Measurements from ENCODE around the gene CRABP2. TPM values are rescaled to one million over a fixed set of nuclear protein-coding genes. Genes with fewer than 3 reads are reported as not detected.

CRABP2 gene
- total RNA-seq, 1 donor from 2014 or later = 0.55 TPM

GRCh38 chr1:156697481-156697880 lies 7.9 kb downstream of the CRABP2 start:
- H3K27me3 Mint-ChIP-seq = peaks cover 52% of the 10 kb centered on the region
- H3K4me1 Mint-ChIP-seq = peaks cover 5% of the 10 kb centered on the region
- intact Hi-C loops (cut with micrococcal nuclease) = no loop called here
- no peak overlapping the region for H3K27ac Mint-ChIP-seq
- no peak for ATAC-seq (ENCODE audit: low read depth)
- DNase-seq = no peak
- H3K4me3 Mint-ChIP-seq = no peak overlapping the region
- no peak for TF ChIP-seq CTCF (IDR thresholded peaks at IDR 0.05)
- CTCF ChIA-PET = no interaction called here
- H3K9me3 Mint-ChIP-seq = no peaks in the 10 kb centered on the region
- POLR2A ChIA-PET = no interaction called here
- H3K36me3 Mint-ChIP-seq (ENCODE audit: low read depth) = no peaks in the 10 kb centered on the region

GRCh38 chr1:156696755-156697154 lies 8.6 kb downstream of the CRABP2 start:
- Mint-ChIP-seq H3K4me3 (no peak overlapping the region), H3K4me1 (peaks cover 12% of the 10 kb centered on the region), H3K36me3 (ENCODE audit: low read depth) (no peaks in the 10 kb centered on the region), H3K9me3 (no peaks in the 10 kb centered on the region), H3K27me3 (peaks cover 59% of the 10 kb centered on the region), H3K27ac (no peak overlapping the region)
- ATAC-seq (ENCODE audit: low read depth) (no peak), DNase-seq (no peak)
- intact Hi-C loops (cut with micrococcal nuclease) = no loop called here
- POLR2A ChIA-PET = no interaction called here
- CTCF ChIA-PET = no interaction called here
- no peak for TF ChIP-seq CTCF (IDR thresholded peaks at IDR 0.05)

- ChIA-PET POLR2A (no interaction called here), CTCF (no interaction called here)
- no peaks in the 10 kb centered on the region for H3K36me3 Mint-ChIP-seq (ENCODE audit: low read depth)
- no peak overlapping the region for H3K4me3 Mint-ChIP-seq
- no peak overlapping the region for H3K27ac Mint-ChIP-seq
- peaks cover 64% of the 10 kb centered on the region for H3K27me3 Mint-ChIP-seq
- no peak for DNase-seq
- no peak for ATAC-seq (ENCODE audit: low read depth)
- no peaks in the 10 kb centered on the region for H3K9me3 Mint-ChIP-seq
- peaks cover 13% of the 10 kb centered on the region for H3K4me1 Mint-ChIP-seq
- no peak for TF ChIP-seq CTCF (IDR thresholded peaks at IDR 0.05)
- intact Hi-C loops (cut with micrococcal nuclease) = no loop called here
Observed at GRCh38 chr1:156694690-156694962, 10.8 kb downstream of the CRABP2 start.

- Mint-ChIP-seq H3K4me1 (peaks cover 18% of the 10 kb centered on the region), H3K27me3 (peaks cover 64% of the 10 kb centered on the region), H3K27ac (no peak overlapping the region), H3K9me3 (no peaks in the 10 kb centered on the region), H3K36me3 (ENCODE audit: low read depth) (no peaks in the 10 kb centered on the region), H3K4me3 (no peak overlapping the region)
- DNase-seq = no peak
- intact Hi-C loops (cut with micrococcal nuclease) = no loop called here
- TF ChIP-seq CTCF (IDR thresholded peaks at IDR 0.05) = no peak
- ChIA-PET POLR2A (no interaction called here), CTCF (no interaction called here)
- no peak for ATAC-seq (ENCODE audit: low read depth)
Observed at GRCh38 chr1:156693848-156694689, 11.3 kb downstream of the CRABP2 start.

- no peaks in the 10 kb centered on the region for H3K36me3 Mint-ChIP-seq (ENCODE audit: low read depth)
- no peak for ATAC-seq (ENCODE audit: low read depth)
- ChIA-PET POLR2A (no interaction called here), CTCF (interaction anchor here (1.1 to 6.9 kb wide), 2 partner anchors 9 to 33 kb away, joined by 3 to 182 read pairs; partner anchors contain the start of genes ISG20L2 and METTL25B)
- no peaks in the 10 kb centered on the region for H3K9me3 Mint-ChIP-seq
- TF ChIP-seq CTCF (IDR thresholded peaks at IDR 0.05) = no peak
- H3K4me1 Mint-ChIP-seq = peaks cover 18% of the 10 kb centered on the region
- intact Hi-C loops (cut with micrococcal nuclease) = no loop called here
- peaks cover 62% of the 10 kb centered on the region for H3K27me3 Mint-ChIP-seq
- H3K27ac Mint-ChIP-seq = no peak overlapping the region
- no peak for DNase-seq
- no peak overlapping the region for H3K4me3 Mint-ChIP-seq
Observed at GRCh38 chr1:156692925-156693847, 12.2 kb downstream of the CRABP2 start.

Measured in activated B cell treated with CpG ODN at 0.5 μM for 24 hours (primary cell).